ENCODE data around the gene WWOX. TPM values are rescaled to one million over a fixed set of nuclear protein-coding genes. Genes with fewer than 3 reads are reported as not detected.
"Not testable (repeated sequence)": the region's sequence is repeated elsewhere in the genome, so short reads cannot be mapped to it uniquely, and the experiment has no call there.

The WWOX gene
- total RNA-seq, 1 experiment from 2014 or later, result 28.3 TPM

DNA sequence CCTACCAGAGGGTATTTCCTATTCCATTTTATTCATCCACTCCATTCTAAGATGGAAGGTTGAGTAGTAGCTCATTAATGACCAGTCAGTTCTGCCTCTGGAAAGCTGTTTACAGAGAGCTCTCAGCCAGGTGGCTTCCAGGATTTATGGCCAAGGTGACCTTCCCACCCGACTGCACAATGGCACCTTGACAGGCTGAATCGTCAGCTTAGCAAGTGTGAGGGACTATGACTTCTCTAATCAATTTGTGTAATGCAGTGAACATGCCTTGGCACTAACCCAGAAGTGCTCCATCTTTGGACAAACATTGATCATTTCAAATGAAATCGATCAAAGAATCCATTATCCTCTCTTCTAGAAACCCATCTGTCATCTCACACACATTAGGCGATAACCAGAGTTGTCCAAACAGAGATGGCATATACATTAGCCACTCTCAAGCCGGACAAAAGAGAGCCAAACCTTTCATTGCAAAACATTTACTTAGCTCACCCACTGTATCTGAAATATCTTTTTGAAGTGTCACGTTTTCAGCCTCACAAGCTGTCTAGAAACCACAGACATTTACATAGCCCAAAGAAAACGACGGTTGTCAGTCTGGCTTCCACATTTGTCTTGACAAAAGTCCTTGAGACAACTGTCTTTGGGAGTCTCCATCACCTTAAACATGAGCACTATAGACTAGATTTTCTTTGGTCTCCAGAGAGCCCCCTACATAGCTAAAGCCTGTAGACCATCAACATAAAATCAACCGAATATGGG lies 41.5 kb upstream of the WWOX start:
- no peak for ATAC-seq
- Histone ChIP-seq H3K4me2 (ENCODE audit: low read length) (no peak overlapping the region), H3F3A (ENCODE audit: low read length, unreplicated experiment) (no peaks in the 10 kb centered on the region), H3K79me2 (ENCODE audit: low read length) (no peaks in the 10 kb centered on the region), H3K4me1 (ENCODE audit: insufficient read depth, low read length) (no peaks in the 10 kb centered on the region), H3K27ac (ENCODE audit: low read length) (no peak overlapping the region), H3K9ac (ENCODE audit: low read length) (no peak overlapping the region), H3K36me3 (ENCODE audit: low read depth, low read length) (no peaks in the 10 kb centered on the region), H3K9me2 (replicated peaks; ENCODE audit: low read length) (no peaks in the 10 kb centered on the region), H3K27me3 (ENCODE audit: low read length) (peaks cover 25% of the 10 kb centered on the region), H3K9me3 (ENCODE audit: low read length) (no peaks in the 10 kb centered on the region), H2AFZ (ENCODE audit: low read length) (no peak overlapping the region), H4K20me1 (ENCODE audit: low read length) (no peaks in the 10 kb centered on the region), H3K4me3 (ENCODE audit: low read length) (no peak overlapping the region)
- ChIA-PET CTCF (no interaction called here), POLR2A (ENCODE audit: unreplicated experiment) (no interaction called here)
- DNase-seq, result no peak
- intact Hi-C loops (cut with micrococcal nuclease), result no loop called here
- no TSS peak for BruUV-seq (replicated peaks)
- TF ChIP-seq EZH2phosphoT487 (IDR thresholded peaks at IDR 0.05; ENCODE audit: borderline replicate concordance, low read length) (no peak), EZH2 (IDR thresholded peaks at IDR 0.05; ENCODE audit: low read length, unreplicated experiment) (no peak)
- TF ChIP-seq, protein P1, sequence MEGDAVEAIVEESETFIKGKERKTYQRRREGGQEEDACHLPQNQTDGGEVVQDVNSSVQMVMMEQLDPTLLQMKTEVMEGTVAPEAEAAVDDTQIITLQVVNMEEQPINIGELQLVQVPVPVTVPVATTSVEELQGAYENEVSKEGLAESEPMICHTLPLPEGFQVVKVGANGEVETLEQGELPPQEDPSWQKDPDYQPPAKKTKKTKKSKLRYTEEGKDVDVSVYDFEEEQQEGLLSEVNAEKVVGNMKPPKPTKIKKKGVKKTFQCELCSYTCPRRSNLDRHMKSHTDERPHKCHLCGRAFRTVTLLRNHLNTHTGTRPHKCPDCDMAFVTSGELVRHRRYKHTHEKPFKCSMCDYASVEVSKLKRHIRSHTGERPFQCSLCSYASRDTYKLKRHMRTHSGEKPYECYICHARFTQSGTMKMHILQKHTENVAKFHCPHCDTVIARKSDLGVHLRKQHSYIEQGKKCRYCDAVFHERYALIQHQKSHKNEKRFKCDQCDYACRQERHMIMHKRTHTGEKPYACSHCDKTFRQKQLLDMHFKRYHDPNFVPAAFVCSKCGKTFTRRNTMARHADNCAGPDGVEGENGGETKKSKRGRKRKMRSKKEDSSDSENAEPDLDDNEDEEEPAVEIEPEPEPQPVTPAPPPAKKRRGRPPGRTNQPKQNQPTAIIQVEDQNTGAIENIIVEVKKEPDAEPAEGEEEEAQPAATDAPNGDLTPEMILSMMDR (conservative IDR thresholded peaks at IDR 0.05; ENCODE audit: low read depth, low read length), result no peak

DNA sequence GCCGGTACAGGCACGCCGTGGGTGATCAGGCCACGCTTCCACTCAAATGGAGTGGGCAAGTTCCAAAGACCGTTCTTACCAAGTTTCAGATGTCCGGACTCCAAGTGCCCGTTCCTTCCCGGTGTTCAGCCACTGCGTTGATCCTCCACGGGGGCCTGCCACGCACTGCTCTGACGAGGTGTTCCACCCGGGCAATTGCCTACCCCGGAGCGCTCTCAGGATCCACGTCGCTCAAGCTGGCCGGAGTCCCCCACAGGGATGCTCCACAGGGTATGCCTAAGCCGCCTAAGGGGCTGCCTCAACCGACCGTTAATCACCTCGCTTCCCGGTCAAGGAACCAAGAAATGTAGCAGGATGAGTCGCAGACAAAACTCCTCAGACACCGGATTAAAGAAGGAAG lies 39.6 kb upstream of the WWOX start:
- CTCF ChIA-PET; POLR2A ChIA-PET (ENCODE audit: unreplicated experiment): not testable (repeated sequence)

DNA sequence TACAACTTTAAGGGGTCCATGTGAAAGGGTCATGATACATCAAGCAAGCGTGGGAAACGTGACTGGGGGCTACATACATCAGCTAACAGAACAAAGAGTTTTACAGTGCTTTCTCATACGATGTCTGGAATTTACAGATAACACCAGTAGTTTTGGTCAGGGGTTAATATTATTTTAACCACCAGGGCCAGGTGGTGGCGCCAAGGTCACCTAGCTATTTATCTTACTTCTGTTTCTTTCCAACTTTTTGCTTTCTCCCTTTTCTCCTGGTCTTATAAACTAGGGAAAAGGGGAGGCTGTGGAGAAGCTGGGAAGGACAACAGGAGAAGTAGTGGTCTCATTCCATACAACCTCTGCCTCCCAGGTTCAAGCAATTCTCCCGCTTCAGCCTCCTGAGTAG lies 39.2 kb upstream of the WWOX start:
- ChIA-PET POLR2A (ENCODE audit: unreplicated experiment) (no interaction called here), CTCF (no interaction called here)
- Histone ChIP-seq H3K79me2 (ENCODE audit: low read length) (no peaks in the 10 kb centered on the region), H2AFZ (ENCODE audit: low read length) (no peak overlapping the region), H3K36me3 (ENCODE audit: low read depth, low read length) (no peaks in the 10 kb centered on the region), H3K4me3 (ENCODE audit: low read length) (no peak overlapping the region), H3K4me1 (ENCODE audit: insufficient read depth, low read length) (no peaks in the 10 kb centered on the region), H3K9me3 (ENCODE audit: low read length) (no peaks in the 10 kb centered on the region), H3K9me2 (replicated peaks; ENCODE audit: low read length) (no peaks in the 10 kb centered on the region), H3K27me3 (ENCODE audit: low read length) (peaks cover 30% of the 10 kb centered on the region; the same call in 1 of the 2 replicates), H3K4me2 (ENCODE audit: low read length) (no peak overlapping the region), H4K20me1 (ENCODE audit: low read length) (no peaks in the 10 kb centered on the region), H3K27ac (ENCODE audit: low read length) (no peak overlapping the region), H3F3A (ENCODE audit: low read length, unreplicated experiment) (no peaks in the 10 kb centered on the region), H3K9ac (ENCODE audit: low read length) (no peak overlapping the region)
- DNase-seq (no peak), ATAC-seq (no peak)
- BruUV-seq (replicated peaks), result no TSS peak
- TF ChIP-seq, protein P1 (conservative IDR thresholded peaks at IDR 0.05; ENCODE audit: low read depth, low read length), result no peak
- TF ChIP-seq EZH2 (IDR thresholded peaks at IDR 0.05; ENCODE audit: low read length, unreplicated experiment), result no peak
- TF ChIP-seq EZH2phosphoT487 (IDR thresholded peaks at IDR 0.05; ENCODE audit: borderline replicate concordance, low read length), result no peak
- intact Hi-C loops (cut with micrococcal nuclease), result no loop called here

More for the DNA sequence above, 39.6 kb upstream of the WWOX start:
- H2AFZ ChIP-seq (ENCODE audit: low read length); H3K4me3 ChIP-seq (ENCODE audit: low read length); DNase-seq; H3K9me2 ChIP-seq (replicated peaks; ENCODE audit: low read length); H3K36me3 ChIP-seq (ENCODE audit: low read depth, low read length); H3K4me1 ChIP-seq (ENCODE audit: insufficient read depth, low read length); H3K79me2 ChIP-seq (ENCODE audit: low read length); H3K27ac ChIP-seq (ENCODE audit: low read length); BruUV-seq (replicated peaks); intact Hi-C loops (cut with micrococcal nuclease); H4K20me1 ChIP-seq (ENCODE audit: low read length); H3K4me2 ChIP-seq (ENCODE audit: low read length); H3F3A ChIP-seq (ENCODE audit: low read length, unreplicated experiment); ATAC-seq; H3K9me3 ChIP-seq (ENCODE audit: low read length); H3K9ac ChIP-seq (ENCODE audit: low read length): not testable (repeated sequence)
- H3K27me3 ChIP-seq (ENCODE audit: low read length), result peaks cover 30% of the 10 kb centered on the region; the same call in 1 of the 2 replicates
